Smooth muscle cell (in vitro differentiated cells): ENCODE data around the gene NRXN2. TPM values are rescaled to one million over a fixed set of nuclear protein-coding genes. Genes with fewer than 3 reads are reported as not detected.

ENCODE experiments used
- DNase-seq: peaks from one replicate; lab custom pipeline; 2025; ENCODE audit not compliant: unreplicated experiment; lab: John Stamatoyannopoulos, UW
- H2AFZ ChIP-seq: fragments of 200-600 bp; sonication (generic); 2 replicates; pipeline ENCODE4 v1.6.0; 2016; ENCODE audit warnings: antibody characterized with exemption, low read depth, mild to moderate bottlenecking
- H3F3A ChIP-seq: fragments of 200-600 bp; sonication (generic); 2 replicates; pipeline ENCODE4 v1.6.0; 2017; ENCODE audit warnings: antibody characterized with exemption, low read depth
- H3K27ac ChIP-seq: fragments of 200-600 bp; sonication (generic); 2 replicates; pipeline ENCODE4 v1.5.1; 2016; ENCODE audit warnings: low read depth, mild to moderate bottlenecking
- H3K27me3 ChIP-seq: fragments of 200-600 bp; sonication (generic); 2 replicates; pipeline ENCODE4 v1.6.1; 2016; ENCODE audit warnings: low read depth, mild to moderate bottlenecking
- H3K36me3 ChIP-seq: fragments of 200-600 bp; sonication (generic); 2 replicates; pipeline ENCODE4 v1.5.1; 2016; ENCODE audit warnings: low read depth
- H3K4me1 ChIP-seq: fragments of 200-600 bp; sonication (generic); 2 replicates; pipeline ENCODE4 v1.5.1; 2016; ENCODE audit warnings: low read depth
- H3K4me2 ChIP-seq: fragments of 200-600 bp; sonication (generic); 2 replicates; pipeline ENCODE4 v1.6.0; 2016; ENCODE audit warnings: mild to moderate bottlenecking
- H3K4me3 ChIP-seq: fragments of 200-600 bp; sonication (generic); 2 replicates; pipeline ENCODE4 v1.5.1; 2016; ENCODE audit warnings: mild to moderate bottlenecking
- H3K79me2 ChIP-seq: fragments of 200-600 bp; sonication (generic); 2 replicates; pipeline ENCODE4 v1.6.0; 2016; ENCODE audit warnings: low read depth, mild to moderate bottlenecking
- H3K9ac ChIP-seq: fragments of 200-600 bp; sonication (generic); 2 replicates; pipeline ENCODE4 v1.6.0; 2016; ENCODE audit warnings: low read depth
- H3K9me3 ChIP-seq: fragments of 200-600 bp; sonication (generic); replicated peaks from 2 replicates; pipeline ENCODE4 v1.5.1; 2016; ENCODE audit warnings: low read depth
- H4K20me1 ChIP-seq: fragments of 200-600 bp; sonication (generic); 2 replicates; pipeline ENCODE4 v1.6.0; 2016; ENCODE audit warnings: low read depth
- CTCF ChIP-seq: fragments of 200-600 bp; sonication (generic); IDR thresholded peaks from 2 replicates; pipeline ENCODE4 v1.5.1; 2017; ENCODE audit warnings: borderline replicate concordance, mild to moderate bottlenecking, antibody characterized with exemption; ENCODE audit not compliant: insufficient read depth, poor library complexity, severe bottlenecking
- WGBS: methylation state at CpG from one replicate; pipeline ENCODE4 v1.1.7; 2016; ENCODE audit warnings: low lambda C conversion rate; 5-methylcytosine and 5-hydroxymethylcytosine counted together
- polyA plus RNA-seq: library from polyadenylated mRNA; unstranded; fragments of >200 nt; fragmentation: Nextera tagmentation; extraction: Ambion mirVana; gene quantifications from 2 replicates; pipeline ENCODE4 v1.2.1, GENCODE V29; 2016
- total RNA-seq: library from RNA; depleted of rRNA; stranded (reverse); fragments of >200 nt; gene quantifications from 2 replicates; pipeline ENCODE4 v1.2.3, GENCODE V29; 2014

NRXN2 gene
- total and polyA plus RNA-seq, 2 experiments from 2014 or later: 1.4 to 1.7 TPM

GRCh38 chr11:64558065-64558745 lies 164.8 kb downstream of the NRXN2 start:
- 53% methylated on average over 14 of the region's 14 CpGs for WGBS
- Histone ChIP-seq H3K36me3 (no peaks in the 10 kb centered on the region), H3F3A (no peaks in the 10 kb centered on the region), H3K79me2 (no peaks in the 10 kb centered on the region), H3K4me1 (peaks cover 14% of the 10 kb centered on the region), H3K9me3 (no peaks in the 10 kb centered on the region), H3K27ac (no peak overlapping the region), H3K27me3 (no peaks in the 10 kb centered on the region), H2AFZ (no peak overlapping the region), H3K4me3 (no peak overlapping the region), H4K20me1 (no peaks in the 10 kb centered on the region), H3K4me2 (no peak overlapping the region), H3K9ac (no peak overlapping the region)
- no peak for DNase-seq
- no peak for TF ChIP-seq CTCF

DNA sequence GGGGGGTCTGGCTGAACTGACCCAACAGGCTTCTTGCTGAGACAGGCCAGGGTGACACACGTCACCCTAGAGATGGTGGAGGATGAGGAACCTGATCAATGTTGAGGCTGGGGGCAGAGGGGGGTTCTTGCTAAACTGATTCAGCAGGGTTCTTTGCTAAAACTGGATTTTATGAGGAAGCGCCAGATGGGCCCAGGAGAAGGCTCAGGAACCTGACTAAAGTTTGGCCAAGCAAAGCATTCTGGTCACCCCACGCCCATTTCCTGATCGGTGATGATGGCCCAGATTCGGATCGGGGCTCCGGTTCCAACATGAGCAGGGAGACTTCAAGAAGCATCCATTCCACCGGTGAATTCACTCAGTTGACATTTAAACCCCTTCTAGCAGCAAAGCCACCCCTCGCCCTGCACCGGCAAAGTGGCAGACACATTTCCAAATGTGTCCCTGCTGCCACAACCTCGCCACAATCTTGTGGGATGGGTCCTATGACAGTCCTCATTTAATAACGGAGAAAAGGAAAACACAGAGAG lies 166.2 kb downstream of the NRXN2 start:
- no peaks in the 10 kb centered on the region for H3K36me3 ChIP-seq
- H3K4me2 ChIP-seq: no peak overlapping the region
- H3F3A ChIP-seq: no peaks in the 10 kb centered on the region
- no peak for TF ChIP-seq CTCF
- H3K4me3 ChIP-seq: no peak overlapping the region
- no peak overlapping the region for H3K9ac ChIP-seq
- H3K27me3 ChIP-seq: no peaks in the 10 kb centered on the region
- no peaks in the 10 kb centered on the region for H3K79me2 ChIP-seq
- H3K4me1 ChIP-seq: peaks cover 14% of the 10 kb centered on the region
- no peak for DNase-seq
- no peak overlapping the region for H2AFZ ChIP-seq
- no peak overlapping the region for H3K27ac ChIP-seq
- no peaks in the 10 kb centered on the region for H3K9me3 ChIP-seq
- H4K20me1 ChIP-seq: no peaks in the 10 kb centered on the region
- 96% methylated on average over 12 of the region's 12 CpGs for WGBS

Other genes starting within 250 kb of the NRXN2 start
- gene SLC22A11, start 167.3 kb downstream of the NRXN2 start, total RNA-seq: 0.18 TPM in 1 of 2 replicates, not detected in the other
- gene SLC22A11, start 167.3 kb downstream of the NRXN2 start, polyA plus RNA-seq: not detected in 2 replicates
- not detected in 2 replicates for gene SLC22A12, start 132.0 kb downstream of the NRXN2 start, total RNA-seq
- gene SLC22A12, start 132.0 kb downstream of the NRXN2 start, polyA plus RNA-seq: not detected in 2 replicates
- 0.40 and 2.9 TPM in 2 replicates for gene RASGRP2, start 20.9 kb upstream of the NRXN2 start, total RNA-seq
- gene RASGRP2, start 20.9 kb upstream of the NRXN2 start, polyA plus RNA-seq: 0.78 and 3.6 TPM in 2 replicates
- 0.58 and 2.2 TPM in 2 replicates for gene PYGM, start 36.8 kb upstream of the NRXN2 start, total RNA-seq
- 1.1 and 2.0 TPM in 2 replicates for gene PYGM, start 36.8 kb upstream of the NRXN2 start, polyA plus RNA-seq
- 78.8 and 115 TPM in 2 replicates for gene SF1, start 55.3 kb upstream of the NRXN2 start, total RNA-seq
- gene SF1, start 55.3 kb upstream of the NRXN2 start, polyA plus RNA-seq: 84.2 and 101 TPM in 2 replicates
- gene MAP4K2, start 80.0 kb upstream of the NRXN2 start, total RNA-seq: 25.9 and 28.9 TPM in 2 replicates
- 20.0 and 23.6 TPM in 2 replicates for gene MAP4K2, start 80.0 kb upstream of the NRXN2 start, polyA plus RNA-seq
- gene MEN1, start 87.4 kb upstream of the NRXN2 start, total RNA-seq: 10.5 and 11.6 TPM in 2 replicates
- 35.4 and 37.3 TPM in 2 replicates for gene MEN1, start 87.4 kb upstream of the NRXN2 start, polyA plus RNA-seq
- gene CDC42BPG, start 121.5 kb upstream of the NRXN2 start, total RNA-seq: 3.0 and 4.7 TPM in 2 replicates
- gene CDC42BPG, start 121.5 kb upstream of the NRXN2 start, polyA plus RNA-seq: 1.7 and 5.9 TPM in 2 replicates
- gene EHD1, start 155.4 kb upstream of the NRXN2 start, total RNA-seq: 30.9 and 59.8 TPM in 2 replicates
- gene EHD1, start 155.4 kb upstream of the NRXN2 start, polyA plus RNA-seq: 42.8 and 46.7 TPM in 2 replicates
- gene ATG2A, start 194.0 kb upstream of the NRXN2 start, total RNA-seq: 4.8 and 4.9 TPM in 2 replicates
- gene ATG2A, start 194.0 kb upstream of the NRXN2 start, polyA plus RNA-seq: 6.2 and 8.6 TPM in 2 replicates
- gene PPP2R5B, start 201.5 kb upstream of the NRXN2 start, total RNA-seq: 14.9 and 20.7 TPM in 2 replicates
- 32.7 and 36.6 TPM in 2 replicates for gene PPP2R5B, start 201.5 kb upstream of the NRXN2 start, polyA plus RNA-seq
- not detected in 2 replicates for gene GPHA2, start 212.7 kb upstream of the NRXN2 start, total RNA-seq
- gene GPHA2, start 212.7 kb upstream of the NRXN2 start, polyA plus RNA-seq: 0.40 TPM in 1 of 2 replicates, not detected in the other
- not detected in 2 replicates for gene MAJIN, start 248.9 kb upstream of the NRXN2 start, total RNA-seq
- not detected in 2 replicates for gene MAJIN, start 248.9 kb upstream of the NRXN2 start, polyA plus RNA-seq